Endothelial cell of umbilical vein (primary cell): ENCODE results near the gene PLPP7. TPM values are rescaled to one million over a fixed set of nuclear protein-coding genes. Genes with fewer than 3 reads are reported as not detected.

Source experiments
- BruUV-seq: library from RNA; stranded (reverse); fragments of 400-500 nt; replicated peaks from 2 replicates; lab custom pipeline; 2021; lab: Mats Ljungman, UMichigan
- CTCF ChIA-PET: fragments of 300-600, 350-600 bp; sonication (Branson Sonifier 250); formaldehyde crosslinking; loops from one replicate; lab custom pipeline; 2021; ENCODE audit warnings: antibody characterized with exemption, inconsistent platforms; lab: Charles Lee
- POLR2A ChIA-PET: fragments of 300-600, 350-600 bp; sonication (Branson Sonifier 250); formaldehyde crosslinking; loops from one replicate; lab custom pipeline; 2021; ENCODE audit warnings: antibody characterized with exemption, inconsistent platforms; lab: Charles Lee
- DNase-seq: peaks from one replicate; pipeline ENCODE4 v3.0.0-alpha.2; 2011; ENCODE audit warnings: low read depth, low spot score
- FAIRE-seq: peaks from 2 replicates; lab custom pipeline; 2011; peaks lifted over from hg19 to GRCh38; lab: Jason Lieb, UNC
- H2AFZ ChIP-seq: 2 replicates; pipeline ENCODE4 v1.6.0; 2012; ENCODE audit warnings: low read depth, low read length, control low read depth, inconsistent platforms
- H3K27ac ChIP-seq: 2 replicates; pipeline ENCODE4 v1.5.1; 2011; ENCODE audit warnings: low read depth, mild to moderate bottlenecking, control low read depth, low read length, moderate library complexity; ENCODE audit not compliant: insufficient read depth
- H3K27me3 ChIP-seq, 2 experiments: 2 replicates each; pipeline versions ENCODE4 v1.6.0 to v1.6.1; 2011; ENCODE audit warnings: low read length in 2 of 2, mixed read lengths in 1 of 2; ENCODE audit not compliant: control insufficient read depth in 2 of 2, insufficient read depth in 2 of 2
- H3K36me3 ChIP-seq, 2 experiments: 2 replicates in 1 of 2; 3 replicates in 1 of 2; pipeline ENCODE4 v1.5.1; 2011; ENCODE audit warnings: low read length in 2 of 2, mild to moderate bottlenecking in 1 of 2, moderate library complexity in 1 of 2; ENCODE audit not compliant: control insufficient read depth in 2 of 2, insufficient read depth in 2 of 2; ENCODE audit errors: extremely low read depth in 1 of 2
- H3K4me1 ChIP-seq: 3 replicates; pipeline ENCODE4 v1.5.1; 2011; ENCODE audit warnings: mild to moderate bottlenecking, low read length; ENCODE audit not compliant: control insufficient read depth, insufficient read depth; ENCODE audit errors: extremely low read depth
- H3K4me2 ChIP-seq: 2 replicates; pipeline ENCODE4 v1.6.1; 2011; ENCODE audit warnings: low read length, control low read depth, mixed read lengths; ENCODE audit not compliant: insufficient read depth
- H3K4me3 ChIP-seq, 3 experiments: fragments of 200-600 bp in 1 of 3; sonication (generic), shearing (Covaris generic) in 1 of 3; replicated peaks in 1 of 3; 2 replicates each; pipeline ENCODE4 v1.5.1; 2011 to 2016; ENCODE audit warnings: control low read depth in 3 of 3, low read length in 3 of 3, mild to moderate bottlenecking in 2 of 3, inconsistent platforms in 1 of 3, low read depth in 1 of 3, moderate library complexity in 1 of 3; ENCODE audit not compliant: insufficient read depth in 1 of 3
- H3K79me2 ChIP-seq: 2 replicates; pipeline ENCODE4 v1.6.0; 2012; ENCODE audit warnings: low read length, inconsistent platforms; ENCODE audit not compliant: control insufficient read depth, insufficient read depth
- H3K9ac ChIP-seq: replicated peaks from 2 replicates; pipeline ENCODE3; 2011; ENCODE audit warnings: low read length, control low read depth; ENCODE audit not compliant: insufficient read depth; ENCODE audit errors: extremely low read depth
- H3K9me1 ChIP-seq: replicated peaks from 3 replicates; pipeline ENCODE4 v1.6.0; 2011; ENCODE audit warnings: mild to moderate bottlenecking, low read length; ENCODE audit not compliant: control insufficient read depth, insufficient read depth; ENCODE audit errors: extremely low read depth
- H3K9me3 ChIP-seq: replicated peaks from 2 replicates; pipeline ENCODE4 v1.5.1; 2012; ENCODE audit warnings: low read length, inconsistent platforms; ENCODE audit not compliant: control insufficient read depth, insufficient read depth
- H4K20me1 ChIP-seq: replicated peaks from 2 replicates; pipeline ENCODE3; 2011; ENCODE audit warnings: mild to moderate bottlenecking, low read length; ENCODE audit not compliant: control insufficient read depth, insufficient read depth; ENCODE audit errors: extremely low read depth
- EZH2 ChIP-seq: IDR thresholded peaks from 2 replicates; pipeline ENCODE4 v1.6.1; 2012; ENCODE audit warnings: borderline replicate concordance, low read depth, mild to moderate bottlenecking, moderate library complexity, low read length, inconsistent platforms; ENCODE audit not compliant: severe bottlenecking
- FOS ChIP-seq: IDR thresholded peaks from 2 replicates; pipeline ENCODE4 v1.6.1; 2011; ENCODE audit warnings: mild to moderate bottlenecking, low read length, moderate library complexity, borderline replicate concordance; ENCODE audit not compliant: insufficient read depth
- GATA2 ChIP-seq: IDR thresholded peaks from 2 replicates; pipeline ENCODE4 v1.7.0; 2011; ENCODE audit warnings: low read depth, mild to moderate bottlenecking, moderate library complexity, mixed read lengths, low read length; ENCODE audit not compliant: insufficient read length, insufficient read depth
- JUN ChIP-seq: IDR thresholded peaks from 2 replicates; pipeline ENCODE4 v1.6.1; 2011; ENCODE audit warnings: borderline replicate concordance, low read depth; ENCODE audit not compliant: insufficient read length, insufficient read depth
- MAX ChIP-seq: IDR thresholded peaks from 2 replicates; pipeline ENCODE4 v1.6.1; 2011; ENCODE audit not compliant: insufficient read depth, insufficient read length
- MYC ChIP-seq: IDR thresholded peaks from one replicate; pipeline ENCODE4 v1.6.1; 2011; ENCODE audit warnings: mild to moderate bottlenecking, low read depth, low read length
- POLR2A ChIP-seq: IDR thresholded peaks from 2 replicates; pipeline ENCODE4 v1.6.1; 2012; ENCODE audit warnings: low read depth, mild to moderate bottlenecking, control low read depth, low read length
- POLR2AphosphoS5 ChIP-seq: IDR thresholded peaks from 2 replicates; pipeline ENCODE4 v1.6.1; 2012; ENCODE audit warnings: low read depth, mild to moderate bottlenecking, control low read depth, low read length, moderate library complexity; ENCODE audit not compliant: insufficient read depth
- dilution Hi-C: fragments of 300-500 bp; cut with MboI; formaldehyde crosslinking; loops from one replicate; pipeline ENCODE4 v1.15.0; 2019; ENCODE audit warnings: low sequenced_read_pairs; ENCODE audit not compliant: extremely low pct_ligation_motif_present
- intact Hi-C: fragments of 100-400 bp; cut with micrococcal nuclease; formaldehyde crosslinking; loops from one replicate; pipeline ENCODE4 v1.10.0; 2022
- polyA plus RNA-seq, 4 experiments: library from polyadenylated mRNA; depleted of rRNA in 3 of 4; stranded (reverse) in 3 of 4; unstranded in 1 of 4; fragments of >200 nt; gene quantifications; 2 replicates each; pipeline versions ENCODE4 v1.2.1 to v1.2.3, GENCODE V29; 2011 to 2012; ENCODE audit warnings: missing spikeins in 1 of 4
- total RNA-seq: library from RNA; stranded (reverse); gene quantifications from 2 replicates; pipeline ENCODE4 v1.2.3, GENCODE V29; 2021
- TF ChIP-seq, protein P1 (sequence below), 2 donors: IDR thresholded peaks; 1 replicate in 1 of 2; 2 replicates in 1 of 2; pipeline ENCODE4 v1.5.1; 2011; ENCODE audit warnings: low read length in 2 of 2, mild to moderate bottlenecking in 2 of 2, moderate library complexity in 2 of 2, control low read depth in 1 of 2, inconsistent platforms in 1 of 2, low read depth in 1 of 2; ENCODE audit not compliant: insufficient read depth in 1 of 2; ENCODE audit errors: extremely low read depth in 1 of 2

PLPP7 gene
- total and polyA plus RNA-seq, 2 donors (not counting 3 experiments of a cell fraction or from before 2014, with no cell fraction given), result 2.1 to 2.7 TPM

DNA sequence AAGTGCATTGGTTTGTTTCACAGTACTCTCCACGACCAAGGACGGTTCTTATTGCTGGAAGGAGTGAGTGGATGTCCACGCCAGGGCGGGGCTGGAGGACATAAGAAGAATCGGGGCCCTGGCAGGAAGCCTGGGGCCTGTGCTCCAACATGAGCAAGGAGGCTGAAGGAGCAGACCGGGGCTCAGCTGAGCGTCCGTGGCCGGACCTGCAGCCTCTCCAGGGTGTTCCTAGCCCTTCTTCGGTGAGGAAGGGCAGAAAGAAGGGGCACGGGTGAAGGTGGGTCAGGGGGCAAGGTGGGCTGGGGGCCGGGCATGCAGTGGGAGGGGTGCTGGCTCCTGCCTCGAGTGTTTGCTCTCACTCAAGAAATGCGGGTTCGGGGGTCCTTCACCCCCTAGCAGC, 31.3 kb upstream of the PLPP7 start:
- Histone ChIP-seq H4K20me1 (no peaks in the 10 kb centered on the region), H3K27me3 (no peaks in the 10 kb centered on the region), H3K4me2 (no peak overlapping the region), H3K9me1 (no peaks in the 10 kb centered on the region), H3K4me3 (no peak overlapping the region), H3K9ac (no peak overlapping the region), H3K36me3 (peaks cover 0 to 37% of the 10 kb centered on the region in 2 experiments), H3K27ac (no peak overlapping the region), H2AFZ (no peak overlapping the region), H3K79me2 (no peaks in the 10 kb centered on the region), H3K4me1 (peaks cover 7% of the 10 kb centered on the region), H3K9me3 (no peaks in the 10 kb centered on the region)
- POLR2A ChIA-PET, result no interaction called here
- no TSS peak for BruUV-seq
- intact Hi-C loops, result loop anchor here (5.0 kb wide), 1 partner anchor 41 kb away; no protein-coding TSS in a partner anchor
- DNase-seq (no peak), FAIRE-seq (no peak)
- dilution Hi-C loops, result no loop called here
- no peak for TF ChIP-seq JUN
- no peak for TF ChIP-seq EZH2
- no peak for TF ChIP-seq GATA2
- TF ChIP-seq, protein P1, sequence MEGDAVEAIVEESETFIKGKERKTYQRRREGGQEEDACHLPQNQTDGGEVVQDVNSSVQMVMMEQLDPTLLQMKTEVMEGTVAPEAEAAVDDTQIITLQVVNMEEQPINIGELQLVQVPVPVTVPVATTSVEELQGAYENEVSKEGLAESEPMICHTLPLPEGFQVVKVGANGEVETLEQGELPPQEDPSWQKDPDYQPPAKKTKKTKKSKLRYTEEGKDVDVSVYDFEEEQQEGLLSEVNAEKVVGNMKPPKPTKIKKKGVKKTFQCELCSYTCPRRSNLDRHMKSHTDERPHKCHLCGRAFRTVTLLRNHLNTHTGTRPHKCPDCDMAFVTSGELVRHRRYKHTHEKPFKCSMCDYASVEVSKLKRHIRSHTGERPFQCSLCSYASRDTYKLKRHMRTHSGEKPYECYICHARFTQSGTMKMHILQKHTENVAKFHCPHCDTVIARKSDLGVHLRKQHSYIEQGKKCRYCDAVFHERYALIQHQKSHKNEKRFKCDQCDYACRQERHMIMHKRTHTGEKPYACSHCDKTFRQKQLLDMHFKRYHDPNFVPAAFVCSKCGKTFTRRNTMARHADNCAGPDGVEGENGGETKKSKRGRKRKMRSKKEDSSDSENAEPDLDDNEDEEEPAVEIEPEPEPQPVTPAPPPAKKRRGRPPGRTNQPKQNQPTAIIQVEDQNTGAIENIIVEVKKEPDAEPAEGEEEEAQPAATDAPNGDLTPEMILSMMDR (IDR thresholded peaks at IDR 0.05; ENCODE audit: extremely low read depth in 1 of 2, insufficient read depth in 1 of 2, low read depth in 1 of 2, low read length in 2 of 2), result no peak
- TF ChIP-seq FOS, result no peak
- no peak for TF ChIP-seq POLR2A
- TF ChIP-seq MAX, result no peak
- no peak for TF ChIP-seq MYC
- no peak for TF ChIP-seq POLR2AphosphoS5
- CTCF ChIA-PET, result interaction anchor here (1.0 to 2.3 kb wide), 4 partner anchors 8 to 81 kb away, joined by 3 to 10 read pairs (median 4); no protein-coding TSS in a partner anchor
